ENCODE measurements around the gene VPS37B.

VPS37B gene

GRCh38 chr12:122864894-122865253 is 31.1 kb downstream of the VPS37B start:
- no peak for DNase-seq

DNA sequence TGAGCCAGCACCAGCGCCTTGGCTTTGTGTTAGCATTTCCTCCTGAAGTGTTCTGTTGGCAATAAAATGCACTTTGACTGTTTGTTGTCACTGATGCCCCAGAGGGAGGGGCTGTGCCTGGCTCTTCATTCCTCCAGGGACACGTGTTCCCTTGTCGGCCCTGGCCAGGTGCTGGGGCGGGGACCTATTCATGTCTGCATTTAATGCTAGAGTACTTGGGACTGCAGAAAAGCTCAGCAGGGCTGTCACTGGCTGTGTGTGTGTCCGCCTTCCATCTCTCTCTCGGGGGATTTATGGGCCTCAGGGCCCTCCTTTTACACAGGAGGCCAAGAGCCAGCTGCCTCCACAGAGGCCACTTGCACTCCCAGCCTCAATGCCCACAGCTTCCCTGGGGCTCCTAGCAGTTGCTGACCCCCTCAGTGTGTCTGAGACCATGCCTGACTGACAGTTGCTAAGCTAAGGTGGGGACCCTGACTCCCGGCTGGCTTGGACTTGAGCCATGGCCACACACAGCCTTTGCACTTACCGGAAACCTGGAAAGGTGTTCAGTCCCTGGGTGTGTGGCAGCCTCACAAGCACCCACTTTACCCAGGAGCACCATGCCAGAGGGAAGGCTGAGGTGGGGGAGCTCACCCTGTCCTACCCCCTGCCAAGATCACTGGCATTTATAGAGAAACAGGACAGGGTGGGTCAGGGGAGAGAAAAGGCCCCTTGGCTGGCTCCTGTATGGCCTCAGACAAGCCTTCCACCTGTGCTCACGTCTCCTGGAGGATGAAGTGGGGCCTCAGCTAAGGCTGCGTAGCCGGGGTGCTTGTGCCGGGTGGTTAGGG is 32.8 kb downstream of the VPS37B start:
- no peak for DNase-seq

GRCh38 chr12:122862110-122862634 is 33.8 kb downstream of the VPS37B start:
- DNase-seq, result no peak

GRCh38 chr12:122861587-122861970 is 34.3 kb downstream of the VPS37B start:
- no peak for DNase-seq

DNA sequence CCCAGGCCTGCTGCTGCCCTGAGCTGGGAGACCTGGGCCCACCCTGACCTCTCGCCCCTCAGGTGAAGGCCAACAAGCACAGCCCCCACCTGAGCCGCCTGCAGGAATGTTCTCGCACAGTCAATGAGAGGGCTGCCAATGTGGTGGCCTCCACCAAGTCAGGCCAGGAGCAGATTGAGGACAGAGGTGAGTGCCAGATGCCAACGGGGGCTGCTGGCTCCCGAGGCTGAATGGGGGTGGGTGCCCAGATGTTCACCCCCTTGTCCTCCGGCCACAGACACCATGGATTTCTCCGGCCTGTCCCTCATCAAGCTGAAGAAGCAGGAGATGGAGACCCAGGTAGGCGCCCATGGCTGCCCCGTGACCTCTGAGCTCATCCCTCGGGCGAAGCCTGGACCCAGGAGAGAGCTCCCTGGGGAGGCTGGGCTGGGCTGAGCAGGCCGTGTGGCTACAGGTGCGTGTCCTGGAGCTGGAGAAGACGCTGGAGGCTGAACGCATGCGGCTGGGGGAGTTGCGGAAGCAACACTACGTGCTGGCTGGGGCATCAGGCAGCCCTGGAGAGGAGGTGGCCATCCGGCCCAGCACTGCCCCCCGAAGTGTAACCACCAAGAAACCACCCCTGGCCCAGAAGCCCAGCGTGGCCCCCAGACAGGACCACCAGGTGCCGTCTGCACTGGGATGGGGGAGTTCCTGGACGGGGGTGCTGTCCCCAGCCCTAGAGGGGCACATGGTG is 34.9 kb downstream of the VPS37B start:
- DNase-seq, result no peak

DNA sequence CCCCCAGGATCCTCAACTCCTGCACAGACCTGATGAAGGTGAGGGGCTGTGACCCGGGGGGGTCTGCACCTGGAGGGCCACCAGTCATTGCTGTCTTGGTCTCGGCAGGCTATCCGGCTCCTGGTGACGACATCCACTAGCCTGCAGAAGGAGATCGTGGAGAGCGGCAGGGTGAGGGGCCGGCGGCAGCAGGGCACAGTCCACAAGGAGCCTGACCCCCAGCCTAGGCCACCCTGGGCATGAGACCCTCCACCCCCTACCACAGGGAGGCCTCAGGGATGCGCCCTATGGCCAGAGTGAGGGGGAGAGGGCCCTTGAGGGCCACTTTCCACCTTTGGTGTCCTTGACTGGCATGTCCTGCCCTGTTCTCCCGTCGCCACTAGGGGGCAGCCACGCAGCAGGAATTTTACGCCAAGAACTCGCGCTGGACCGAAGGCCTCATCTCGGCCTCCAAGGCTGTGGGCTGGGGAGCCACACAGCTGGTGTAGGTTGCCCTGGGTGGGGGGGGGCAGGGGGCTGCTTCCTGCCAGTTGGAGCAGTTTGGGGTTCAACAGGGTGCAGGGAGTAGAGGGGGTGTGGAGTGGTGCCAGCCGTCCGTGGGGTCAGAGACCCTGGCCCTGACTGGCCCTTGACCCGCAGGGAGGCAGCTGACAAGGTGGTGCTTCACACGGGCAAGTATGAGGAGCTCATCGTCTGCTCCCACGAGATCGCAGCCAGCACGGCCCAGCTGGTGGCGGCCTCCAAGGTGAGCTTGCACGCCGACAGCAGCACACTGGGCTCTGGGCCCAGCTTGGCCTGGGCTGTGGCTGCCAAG is 35.7 kb downstream of the VPS37B start:
- DNase-seq, result peak; percentile 84

- DNase-seq, result no peak
Measured at GRCh38 chr12:122859303-122860039, 36.5 kb downstream of the VPS37B start.

DNA sequence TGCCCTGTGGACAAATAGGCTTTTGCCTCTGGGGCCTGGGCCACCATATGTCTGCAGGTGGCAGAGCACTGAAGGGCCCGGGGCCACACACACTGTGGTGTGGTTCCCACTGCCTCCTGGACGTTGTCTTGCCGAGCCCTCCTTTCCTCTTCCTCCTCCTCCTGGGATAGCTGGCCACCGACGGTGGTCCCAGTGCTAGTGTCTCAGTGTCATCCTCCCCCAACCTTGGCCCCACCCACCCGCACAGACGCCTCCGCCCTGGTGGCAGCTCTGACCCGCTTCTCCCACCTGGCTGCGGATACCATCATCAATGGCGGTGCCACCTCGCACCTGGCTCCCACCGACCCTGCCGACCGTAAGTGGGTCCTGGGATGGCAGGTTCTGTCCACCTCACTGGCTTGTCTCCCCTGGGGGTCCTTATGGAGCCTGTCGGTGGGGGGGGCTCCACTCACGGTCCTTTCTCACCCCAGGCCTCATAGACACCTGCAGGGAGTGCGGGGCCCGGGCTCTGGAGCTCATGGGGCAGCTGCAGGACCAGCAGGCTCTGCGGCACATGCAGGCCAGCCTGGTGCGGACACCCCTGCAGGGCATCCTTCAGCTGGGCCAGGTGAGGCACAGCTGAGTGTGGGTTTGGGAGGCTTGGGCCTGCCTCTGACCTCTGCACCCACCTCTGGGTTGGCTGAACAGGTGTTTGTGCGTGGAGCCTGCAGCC is 37.2 kb downstream of the VPS37B start:
- no peak for DNase-seq

DNA sequence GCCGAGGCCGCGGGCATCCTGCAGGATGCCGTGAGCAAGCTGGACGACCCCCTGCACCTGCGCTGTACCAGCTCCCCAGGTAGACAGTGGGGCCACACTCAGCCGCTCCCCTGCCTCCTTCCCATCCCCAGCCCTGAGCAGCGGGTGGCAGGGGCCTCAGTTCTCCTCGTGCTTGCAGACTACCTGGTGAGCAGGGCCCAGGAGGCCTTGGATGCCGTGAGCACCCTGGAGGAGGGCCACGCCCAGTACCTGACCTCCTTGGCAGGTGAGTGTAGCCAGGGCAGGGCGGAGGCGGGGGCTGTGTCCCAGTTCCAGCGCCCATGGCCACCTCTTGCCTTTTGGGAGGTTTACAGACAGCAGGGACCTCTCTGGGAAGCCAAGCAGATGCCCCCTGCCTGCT is 37.8 kb downstream of the VPS37B start:
- DNase-seq, result no peak

DNA sequence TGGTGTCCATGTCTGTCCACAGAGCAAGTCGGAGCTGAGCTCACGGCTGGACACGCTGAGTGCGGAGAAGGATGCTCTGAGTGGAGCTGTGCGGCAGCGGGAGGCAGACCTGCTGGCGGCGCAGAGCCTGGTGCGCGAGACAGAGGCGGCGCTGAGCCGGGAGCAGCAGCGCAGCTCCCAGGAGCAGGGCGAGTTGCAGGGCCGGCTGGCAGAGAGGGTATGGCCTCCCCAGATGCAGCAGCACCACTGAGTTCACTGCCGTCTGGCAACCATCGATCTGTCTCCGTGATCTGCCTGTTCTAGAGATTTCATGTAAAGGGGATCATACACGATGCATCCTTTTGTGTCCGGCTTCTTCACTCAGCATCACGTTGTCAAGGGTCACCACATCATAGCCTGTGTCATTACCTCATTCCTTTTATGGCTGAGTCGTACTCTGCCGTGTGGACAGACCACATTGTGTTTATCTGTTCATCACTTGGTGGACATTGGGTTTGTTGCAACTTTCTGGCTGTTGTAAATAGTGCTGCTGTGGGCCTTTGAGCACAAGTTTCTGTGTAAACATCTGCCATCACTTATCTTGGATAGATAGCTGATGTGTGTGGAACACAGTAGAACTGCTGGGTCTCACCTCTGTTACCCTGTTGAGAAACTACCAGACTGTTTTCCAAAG is 38.8 kb downstream of the VPS37B start:
- DNase-seq, result no peak

GRCh38 chr12:122855928-122856831 is 39.7 kb downstream of the VPS37B start:
- DNase-seq, result no peak

DNA sequence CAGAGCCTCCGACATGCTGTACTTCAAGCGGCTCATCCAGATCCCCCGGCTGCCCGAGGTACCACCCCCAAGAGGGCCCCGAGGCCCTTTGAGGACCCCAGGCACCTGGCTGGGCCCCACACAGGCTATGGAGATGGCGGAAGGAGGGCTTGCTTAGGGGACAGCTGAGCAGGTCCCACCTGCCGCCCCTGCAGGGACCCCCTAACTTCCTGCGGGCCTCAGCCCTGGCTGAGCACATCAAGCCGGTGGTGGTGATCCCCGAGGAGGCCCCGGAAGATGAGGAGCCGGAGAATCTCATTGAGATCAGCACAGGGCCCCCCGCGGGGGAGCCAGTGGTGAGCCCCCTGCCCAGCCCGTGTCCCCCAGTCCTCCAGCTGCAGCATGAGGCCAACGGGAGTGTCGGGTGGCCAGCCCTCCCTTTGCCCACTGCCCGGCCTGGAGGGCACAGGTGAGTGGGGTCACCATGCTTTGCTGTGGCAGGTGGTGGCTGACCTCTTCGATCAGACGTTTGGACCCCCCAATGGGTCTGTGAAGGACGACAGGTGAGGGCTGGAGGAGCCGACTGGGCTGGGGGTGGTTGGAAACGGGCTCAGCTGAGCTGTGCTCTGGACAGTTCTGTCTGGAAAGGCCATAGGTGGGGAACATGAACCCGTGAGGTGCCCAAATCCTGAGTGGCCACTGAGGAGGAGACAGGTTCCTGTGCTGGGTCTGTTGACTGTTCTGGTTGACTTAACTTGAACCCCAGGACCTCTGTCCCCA is 40.7 kb downstream of the VPS37B start:
- no peak for DNase-seq

GRCh38 chr12:122854554-122854953 is 41.4 kb downstream of the VPS37B start:
- DNase-seq, result no peak

DNA sequence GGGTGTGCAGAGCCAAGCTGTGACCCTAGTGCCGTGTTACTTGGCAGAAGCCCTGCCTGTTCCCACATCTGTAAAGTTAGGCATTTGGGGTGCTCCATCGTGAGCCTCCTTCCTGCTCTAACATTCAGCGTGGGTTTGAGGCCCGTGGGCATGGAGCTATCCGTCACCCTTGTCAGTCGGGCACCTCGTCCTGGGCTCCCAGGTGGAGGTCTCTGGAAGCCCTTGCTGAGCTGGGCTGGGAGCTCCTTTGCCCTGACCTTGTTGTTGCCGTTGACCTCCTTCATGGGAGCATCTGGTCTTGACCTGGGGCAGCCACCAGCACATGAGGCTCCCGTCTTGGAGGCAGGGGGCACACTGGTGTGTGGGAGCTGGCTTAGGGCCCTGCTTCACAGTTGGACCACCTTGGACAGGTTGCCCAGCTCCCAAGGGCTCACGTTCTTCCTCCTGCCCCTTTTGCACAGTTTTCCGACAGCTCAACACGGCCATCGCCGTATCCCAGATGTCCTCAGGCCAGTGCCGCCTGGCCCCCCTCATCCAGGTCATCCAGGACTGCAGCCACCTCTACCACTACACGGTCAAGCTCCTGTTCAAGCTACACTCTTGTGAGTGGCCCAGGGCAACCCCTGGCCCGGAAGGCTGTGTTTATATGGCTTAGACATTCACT is 42.2 kb downstream of the VPS37B start:
- no peak for DNase-seq

- DNase-seq, result no peak
Measured at GRCh38 chr12:122852336-122853275, 43.3 kb downstream of the VPS37B start.

- DNase-seq, result no peak
Measured at GRCh38 chr12:122851820-122852219, 44.1 kb downstream of the VPS37B start.

GRCh38 chr12:122850695-122851350 is 45.1 kb downstream of the VPS37B start:
- DNase-seq, result no peak

Measured in activated T-cell treated with anti-CD3 and anti-CD28 coated beads, Interleukin-2, amount 50 U/mL, for 1 hour (primary cell).